Uterus (tissue), 4 donors: ENCODE measurements around the gene SH3TC1. TPM values are rescaled to one million over a fixed set of nuclear protein-coding genes. Genes with fewer than 3 reads are reported as not detected.

Source experiments
- DNase-seq, 2 donors: peaks; one replicate each; pipeline ENCODE4 v3.0.0-alpha.2; 2019 to 2020
- H3K27ac ChIP-seq, 2 donors: fragments of 200-600 bp; sonication (generic); 1 replicate in 1 of 2; 2 replicates in 1 of 2; pipeline ENCODE4 v1.5.1; 2016 to 2018
- H3K27me3 ChIP-seq, 2 donors: fragments of 200-600 bp; sonication (generic); one replicate each; pipeline ENCODE4 v1.5.1; 2018 to 2019; ENCODE audit warnings: control low read depth in 1 of 2
- H3K36me3 ChIP-seq, 2 donors: fragments of 200-600 bp; sonication (generic); one replicate each; pipeline ENCODE4 v1.5.1; 2019; ENCODE audit warnings: control low read depth in 1 of 2
- H3K4me1 ChIP-seq, 2 donors: fragments of 200-600 bp; sonication (generic); one replicate each; pipeline ENCODE4 v1.5.1; 2018 to 2019; ENCODE audit warnings: control low read depth in 1 of 2
- H3K4me3 ChIP-seq, 2 donors: fragments of 200-600 bp; sonication (generic); 1 replicate in 1 of 2; 2 replicates in 1 of 2; pipeline ENCODE4 v1.5.1; 2018 to 2019; ENCODE audit warnings: mild to moderate bottlenecking in 1 of 2
- H3K9me3 ChIP-seq, 2 donors: fragments of 200-600 bp; sonication (generic); one replicate each; pipeline ENCODE4 v1.5.1; 2019; ENCODE audit warnings: control low read depth in 1 of 2
- CTCF ChIP-seq, 4 experiments: fragments of 200-600 bp in 2 of 4; fragments of 450-650 bp in 2 of 4; sonication (generic) in 2 of 4; IDR thresholded peaks; one replicate each; pipeline ENCODE4 v1.5.1; 2016 to 2019; ENCODE audit warnings: antibody characterized with exemption in 4 of 4, mild to moderate bottlenecking in 2 of 4, moderate library complexity in 1 of 4
- POLR2A ChIP-seq, 2 donors: fragments of 450-650 bp; IDR thresholded peaks; one replicate each; pipeline ENCODE4 v1.6.1; 2016; ENCODE audit warnings: antibody characterized with exemption in 2 of 2, mild to moderate bottlenecking in 1 of 2, moderate library complexity in 1 of 2
- intact Hi-C: fragments of 100-400 bp; cut with DNase I; formaldehyde crosslinking; loops from one replicate; pipeline ENCODE4 v1.15.1; 2023; ENCODE audit warnings: low total_unique reads
- total RNA-seq, 4 donors: library from RNA; depleted of rRNA in 3 of 4; stranded (reverse); fragments of >200 nt in 3 of 4; gene quantifications; one replicate each; pipeline versions ENCODE4 v1.1.0 to v1.2.4, GENCODE V29; 2014 to 2023
- donor health status: DM: yes; HTN: yes; CAD: no.

Gene SH3TC1
- total RNA-seq, 4 donors from 2014 or later, result 5.1 to 16.4 (median 11.3) TPM

GRCh38 chr4:8204576-8205227 is 5.6 kb downstream of the SH3TC1 start:
- intact Hi-C loops, result no loop called here
- no peak for DNase-seq
- Histone ChIP-seq H3K9me3 (no peaks in the 10 kb centered on the region), H3K27ac (no peak overlapping the region), H3K36me3 (no peaks in the 10 kb centered on the region), H3K4me1 (no peaks in the 10 kb centered on the region), H3K4me3 (no peak overlapping the region), H3K27me3 (no peaks in the 10 kb centered on the region)
- TF ChIP-seq CTCF (IDR thresholded peaks at IDR 0.05), result no peak
- no peak for TF ChIP-seq POLR2A (IDR thresholded peaks at IDR 0.05)

DNA sequence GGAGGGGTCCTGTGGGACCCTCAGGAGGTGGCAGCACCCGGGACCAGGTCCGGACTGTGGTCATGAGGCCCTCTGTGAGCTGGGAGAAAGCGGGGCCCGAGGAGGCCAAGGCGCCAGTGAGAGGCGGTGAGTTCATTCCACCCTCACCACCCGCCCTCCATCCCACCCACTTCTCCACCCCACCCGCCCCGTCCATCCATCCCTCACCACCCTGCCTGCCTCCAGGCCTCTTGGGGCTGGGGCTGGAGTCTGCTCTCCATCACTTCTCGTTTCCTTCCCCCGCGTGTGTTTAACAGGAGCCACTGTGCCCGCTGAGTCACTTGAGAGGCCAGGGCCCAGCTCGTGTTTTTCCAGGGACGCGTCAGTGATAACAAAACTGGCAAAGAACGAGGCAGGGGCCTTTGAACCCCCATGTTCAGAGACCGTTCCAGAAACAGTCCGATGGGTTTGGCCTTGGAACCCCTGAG is 6.2 kb downstream of the SH3TC1 start:
- Histone ChIP-seq H3K9me3 (no peaks in the 10 kb centered on the region), H3K4me1 (no peaks in the 10 kb centered on the region), H3K36me3 (no peaks in the 10 kb centered on the region), H3K27ac (no peak overlapping the region), H3K27me3 (no peaks in the 10 kb centered on the region), H3K4me3 (no peak overlapping the region)
- intact Hi-C loops, result no loop called here
- DNase-seq, result no peak
- no peak for TF ChIP-seq POLR2A (IDR thresholded peaks at IDR 0.05)
- no peak for TF ChIP-seq CTCF (IDR thresholded peaks at IDR 0.05)

DNA sequence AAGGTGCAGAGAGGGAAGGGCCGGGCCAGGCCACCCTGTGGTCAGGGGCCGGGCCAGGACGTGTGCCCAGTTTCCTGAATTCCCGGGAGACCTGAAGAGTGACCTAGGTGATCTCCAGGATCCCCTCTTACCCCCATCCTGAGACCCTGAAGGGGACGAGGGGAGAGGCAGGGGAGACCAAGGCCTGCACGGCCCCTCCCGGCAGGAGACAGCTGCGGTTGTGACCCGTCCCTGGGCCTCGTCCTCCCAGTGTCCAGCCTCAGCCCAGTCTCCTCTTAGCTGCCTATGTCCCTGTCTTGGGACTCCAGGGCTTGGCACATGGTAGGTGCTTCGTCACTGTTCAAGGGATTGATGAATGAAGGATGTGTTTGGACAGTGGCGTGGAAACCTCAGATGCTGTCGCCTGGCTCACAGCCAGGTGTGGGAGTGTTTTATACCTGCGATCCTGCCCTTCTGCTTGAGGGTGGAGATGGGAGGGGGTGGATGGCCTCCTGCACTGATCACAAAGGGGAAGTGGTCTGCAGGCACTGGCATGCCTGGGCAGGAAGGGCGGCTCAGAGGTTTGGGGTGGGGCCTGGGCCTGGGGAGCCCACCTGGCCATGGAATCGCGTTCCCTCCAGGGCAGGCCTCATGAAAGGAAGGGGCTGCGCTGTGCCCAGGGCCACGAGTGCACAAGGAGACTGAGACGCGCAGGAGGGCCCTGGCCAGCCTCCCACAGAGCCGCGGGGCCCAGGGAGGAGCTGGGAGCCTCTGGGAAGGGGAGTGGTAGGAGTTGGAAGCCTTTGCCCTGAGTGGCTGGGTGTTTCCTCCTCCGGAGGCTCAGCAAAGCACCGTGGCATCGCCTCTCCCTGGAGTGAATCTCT is 6.9 kb downstream of the SH3TC1 start:
- Histone ChIP-seq H3K4me3 (no peak overlapping the region), H3K27ac (no peak overlapping the region), H3K9me3 (no peaks in the 10 kb centered on the region), H3K27me3 (no peaks in the 10 kb centered on the region), H3K36me3 (no peaks in the 10 kb centered on the region), H3K4me1 (no peaks in the 10 kb centered on the region)
- intact Hi-C loops, result no loop called here
- no peak for DNase-seq
- TF ChIP-seq CTCF (IDR thresholded peaks at IDR 0.05) (no peak), POLR2A (IDR thresholded peaks at IDR 0.05) (no peak)

DNA sequence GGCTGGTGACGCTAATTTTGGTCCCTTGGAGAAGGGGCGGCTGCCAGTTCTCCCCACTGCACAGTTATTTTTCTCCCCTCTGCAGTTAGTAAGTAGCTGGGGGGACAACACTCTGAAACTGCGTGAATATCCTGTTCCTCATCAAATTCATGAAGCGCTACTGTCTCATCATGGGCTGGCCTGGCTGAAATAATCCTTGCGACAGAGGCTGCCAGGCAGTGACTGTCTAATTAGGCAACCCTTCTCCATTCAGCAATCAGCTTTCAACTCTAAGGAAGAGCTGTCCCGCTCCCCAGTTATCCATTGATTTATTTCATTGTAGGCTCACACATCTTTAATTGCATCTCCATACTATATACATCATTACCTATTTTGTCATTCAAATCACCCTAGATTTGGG is 8.2 kb downstream of the SH3TC1 start:
- Histone ChIP-seq H3K9me3 (no peaks in the 10 kb centered on the region), H3K36me3 (no peaks in the 10 kb centered on the region), H3K27ac (no peak overlapping the region), H3K4me1 (no peaks in the 10 kb centered on the region), H3K27me3 (no peaks in the 10 kb centered on the region), H3K4me3 (no peak overlapping the region)
- DNase-seq, result no peak
- TF ChIP-seq POLR2A (IDR thresholded peaks at IDR 0.05) (no peak), CTCF (IDR thresholded peaks at IDR 0.05) (no peak)
- intact Hi-C loops, result no loop called here

GRCh38 chr4:8208565-8208964 is 9.5 kb downstream of the SH3TC1 start:
- Histone ChIP-seq H3K4me3 (no peak overlapping the region), H3K27ac (no peak overlapping the region), H3K4me1 (no peaks in the 10 kb centered on the region), H3K9me3 (no peaks in the 10 kb centered on the region), H3K27me3 (no peaks in the 10 kb centered on the region), H3K36me3 (no peaks in the 10 kb centered on the region)
- TF ChIP-seq CTCF (IDR thresholded peaks at IDR 0.05) (no peak), POLR2A (IDR thresholded peaks at IDR 0.05) (no peak)
- DNase-seq, result no peak
- intact Hi-C loops, result no loop called here
